HL-60/S4 treated with retinoic acid at 250 ng/mL for 4 days and 3 days (cell line): Measurements from ENCODE around the gene FCN2.

ENCODE experiments used
- in situ Hi-C: fragments of 300-500 bp; cut with MboI; formaldehyde crosslinking; loops from 2 replicates; pipeline ENCODE4 v1.7.0; 2022; ENCODE audit warnings: low sequenced_read_pairs

FCN2 gene

DNA sequence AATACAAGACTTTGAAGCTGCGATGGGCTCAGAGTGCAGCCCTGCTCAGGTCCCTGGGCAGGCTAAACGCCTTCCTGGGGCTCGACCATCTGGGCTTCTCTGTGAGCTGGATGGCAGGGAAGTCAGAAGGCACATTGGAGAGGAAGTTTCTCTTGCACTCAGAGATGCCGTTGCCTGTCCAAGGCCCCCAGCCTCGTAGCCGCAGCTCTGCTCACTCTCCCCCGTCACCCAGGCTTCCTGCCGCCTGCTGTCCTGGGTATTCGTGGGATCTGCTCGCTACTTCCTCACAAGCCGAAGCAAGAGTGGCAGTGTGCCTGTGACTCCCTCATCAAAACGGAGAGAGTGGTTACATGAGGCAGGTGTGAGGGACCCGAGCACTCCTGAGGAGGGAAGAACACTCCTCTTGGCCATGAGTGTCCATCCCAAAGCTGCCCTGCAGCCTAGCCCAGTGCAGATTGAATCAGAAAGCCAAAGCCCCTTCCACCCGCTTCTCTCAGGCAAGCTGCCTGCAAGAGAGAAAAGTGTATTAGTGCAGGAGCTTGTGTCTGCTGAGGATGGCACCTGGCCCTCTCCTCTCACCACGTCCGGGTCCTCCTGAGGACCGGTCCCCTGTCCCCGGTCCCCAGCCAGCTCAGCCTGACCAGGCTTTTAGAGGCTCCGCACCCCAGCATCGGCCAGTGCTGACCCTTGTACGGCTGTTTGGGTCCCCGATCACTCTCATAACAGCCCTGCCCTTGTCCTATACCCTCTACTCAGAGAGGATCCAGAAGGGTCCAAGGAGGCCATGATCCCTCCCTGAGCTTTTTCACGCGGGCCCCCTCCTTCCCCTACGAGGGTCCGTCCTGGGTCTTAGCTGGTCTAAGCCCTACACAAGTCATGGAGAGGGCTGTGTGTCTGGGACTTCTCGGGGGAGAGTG lies 7.3 kb downstream of the FCN2 start:
- in situ Hi-C loops = no loop called here

DNA sequence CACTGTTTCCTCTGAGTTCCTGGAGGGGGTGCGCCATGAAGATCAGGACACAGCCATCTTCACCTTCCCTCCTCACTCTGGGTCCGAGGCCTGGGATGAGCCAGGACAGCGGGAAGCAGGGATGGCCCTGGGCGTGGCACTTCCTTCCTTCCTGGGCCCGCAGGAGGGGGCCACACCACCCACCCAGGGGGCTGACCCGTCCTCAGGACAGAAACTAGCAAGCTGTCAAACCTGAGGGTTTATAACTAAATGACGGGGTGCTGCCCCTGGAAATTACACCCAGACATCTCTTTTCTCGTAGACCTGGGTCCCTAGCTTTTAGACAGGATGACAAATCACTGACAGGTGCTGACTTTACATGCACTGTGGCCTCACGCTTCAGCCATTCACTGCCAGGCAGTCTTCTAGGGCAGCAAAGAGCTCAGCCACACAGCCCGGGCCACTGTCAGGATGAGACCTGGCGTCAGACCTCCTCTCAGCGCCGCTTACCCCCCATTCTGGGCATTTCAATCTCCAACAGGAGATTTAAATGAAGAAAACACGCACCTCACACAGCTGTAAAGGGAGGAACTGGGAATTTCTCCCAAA lies 8.1 kb downstream of the FCN2 start:
- in situ Hi-C loops = no loop called here

DNA sequence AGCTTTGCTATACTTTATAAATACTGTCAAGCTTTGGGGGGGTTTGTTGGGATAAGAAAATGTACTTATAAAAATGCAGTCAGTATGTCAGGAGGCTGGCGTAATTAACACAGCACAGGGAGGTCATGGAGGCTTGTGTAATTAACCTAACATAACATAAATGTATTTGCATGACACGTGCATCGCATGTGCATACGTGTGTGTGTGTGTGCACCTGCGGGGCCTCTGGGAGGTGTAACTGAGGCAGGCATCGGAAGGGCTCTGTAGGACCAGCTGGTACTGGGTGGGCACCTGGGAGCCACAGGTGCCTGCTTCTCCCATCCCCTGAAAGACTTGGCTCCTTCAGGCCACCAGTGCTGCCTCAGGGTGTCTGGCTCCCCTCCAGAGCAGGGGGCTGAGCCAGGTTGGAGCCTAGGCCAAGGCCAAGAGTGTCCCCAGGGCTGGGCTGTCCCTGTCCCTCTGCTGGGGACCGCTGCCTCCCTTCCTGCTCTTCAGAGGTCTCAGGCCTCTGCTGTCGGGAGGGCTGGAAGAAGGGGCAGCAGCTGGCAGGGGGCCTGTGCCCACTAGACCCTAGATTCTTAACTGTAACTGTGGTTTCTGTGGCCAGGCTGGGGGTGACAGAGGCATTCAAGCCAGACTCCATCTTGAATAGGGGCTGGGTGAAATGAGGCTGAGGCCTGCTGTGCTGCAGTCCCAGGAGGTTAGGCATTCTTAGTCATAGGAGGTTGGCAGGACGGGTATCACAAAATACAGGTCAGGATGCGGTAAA lies 9.0 kb downstream of the FCN2 start:
- in situ Hi-C loops = no loop called here

DNA sequence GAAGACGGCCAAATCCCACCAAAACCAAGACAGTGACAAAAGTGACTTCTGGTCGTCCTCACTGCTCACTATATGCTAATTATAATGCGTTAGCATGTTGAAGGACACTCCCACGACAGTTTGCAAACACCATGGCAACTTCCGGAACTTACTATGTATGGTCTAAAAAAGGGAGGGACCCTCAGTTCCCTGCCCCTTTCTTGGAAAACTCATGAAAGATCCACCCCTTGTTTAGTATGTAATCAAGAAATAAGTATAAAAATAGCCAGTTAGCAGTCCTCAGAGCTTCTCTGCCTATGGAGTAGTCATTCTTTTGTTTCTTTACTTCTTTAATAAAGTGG lies 9.5 kb downstream of the FCN2 start:
- in situ Hi-C loops = no loop called here

DNA sequence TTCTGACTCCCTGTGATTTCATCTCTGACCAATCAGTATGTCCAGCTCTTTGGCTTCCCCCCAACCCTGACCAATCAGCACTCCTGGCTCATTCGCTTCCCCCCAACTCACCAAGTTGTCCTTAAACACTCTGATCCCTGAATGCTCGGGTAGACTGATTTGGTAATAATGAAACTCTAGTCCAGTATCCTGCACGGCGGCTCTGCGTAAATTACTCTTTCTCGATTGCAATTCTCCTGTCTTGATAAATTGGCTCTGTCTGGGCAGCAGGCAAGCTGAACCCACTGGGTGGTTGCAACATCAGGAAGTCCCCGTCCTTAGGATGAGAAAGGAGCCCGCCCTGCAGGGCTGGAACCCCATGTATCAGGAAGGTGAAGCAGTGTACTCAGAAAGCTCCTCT lies 10.4 kb downstream of the FCN2 start:
- in situ Hi-C loops = no loop called here

DNA sequence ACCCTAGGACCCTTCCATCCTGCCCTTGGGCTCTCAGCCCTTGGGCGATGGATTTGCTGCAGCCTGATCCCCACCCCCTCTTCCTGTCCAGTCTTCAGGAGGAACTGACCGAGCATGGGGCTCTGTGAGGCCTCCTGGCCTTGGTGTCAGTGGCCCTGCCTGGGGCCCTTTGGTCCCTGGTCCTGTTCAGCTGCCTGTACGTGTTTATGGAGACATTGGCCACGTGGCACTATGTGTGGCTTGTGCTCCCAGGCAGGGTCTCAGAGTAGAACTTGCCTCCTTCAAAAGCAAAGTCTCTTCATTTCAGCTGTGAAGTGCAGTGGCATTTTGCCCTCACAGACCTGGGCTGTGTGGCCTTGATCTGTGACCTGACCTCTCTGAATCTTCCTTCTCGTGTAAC lies 11.1 kb downstream of the FCN2 start:
- in situ Hi-C loops = no loop called here

DNA sequence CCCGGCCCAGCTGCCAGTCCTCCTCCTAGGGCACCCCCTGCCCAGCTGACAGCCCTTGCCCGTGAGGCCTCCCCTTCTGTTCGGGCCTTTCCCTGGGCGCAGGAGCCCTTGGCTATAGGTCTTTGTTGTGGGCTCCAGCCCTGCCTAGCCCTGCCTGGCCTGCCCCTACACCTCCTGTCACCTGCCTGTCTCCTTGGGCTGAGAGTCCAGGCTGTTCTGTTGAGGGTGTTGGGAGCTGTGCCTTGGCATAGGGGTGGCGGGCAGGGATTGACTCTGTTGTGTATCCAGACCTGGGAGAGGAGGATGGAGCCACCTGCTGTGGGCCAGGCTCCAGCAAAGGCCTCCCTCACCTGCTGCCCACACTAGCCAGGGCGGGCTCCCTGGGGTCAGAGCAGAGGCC lies 11.6 kb downstream of the FCN2 start:
- in situ Hi-C loops = no loop called here

DNA sequence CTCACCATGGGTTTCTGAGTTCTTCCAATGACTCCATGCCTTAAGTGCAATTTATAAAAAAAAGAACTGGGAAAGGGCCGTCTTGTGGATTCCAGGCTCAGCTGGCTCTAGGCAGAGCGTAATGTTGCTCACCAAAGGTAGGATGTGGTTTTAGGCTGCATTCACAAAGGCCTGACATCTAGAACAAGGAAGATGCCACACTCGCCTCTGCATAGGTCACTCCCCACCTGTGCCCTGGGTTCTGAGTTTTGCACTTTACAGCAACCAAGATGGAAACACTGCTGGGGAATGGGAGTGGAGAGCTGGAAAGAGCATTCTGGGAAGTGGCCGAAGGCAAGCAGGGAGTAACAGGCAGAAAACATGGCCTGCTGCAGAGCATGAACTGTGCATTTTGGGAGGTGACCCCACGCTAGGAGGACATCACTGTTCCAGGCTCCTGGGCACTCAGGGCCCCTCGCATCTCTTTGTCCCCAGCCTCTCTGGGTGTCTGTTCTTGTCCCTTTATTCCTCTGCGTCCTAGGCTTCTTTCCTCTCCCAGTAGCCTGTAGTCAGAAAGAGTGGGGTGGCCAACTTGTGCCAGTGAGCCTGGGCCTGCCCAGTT lies 12.3 kb downstream of the FCN2 start:
- in situ Hi-C loops = no loop called here

DNA sequence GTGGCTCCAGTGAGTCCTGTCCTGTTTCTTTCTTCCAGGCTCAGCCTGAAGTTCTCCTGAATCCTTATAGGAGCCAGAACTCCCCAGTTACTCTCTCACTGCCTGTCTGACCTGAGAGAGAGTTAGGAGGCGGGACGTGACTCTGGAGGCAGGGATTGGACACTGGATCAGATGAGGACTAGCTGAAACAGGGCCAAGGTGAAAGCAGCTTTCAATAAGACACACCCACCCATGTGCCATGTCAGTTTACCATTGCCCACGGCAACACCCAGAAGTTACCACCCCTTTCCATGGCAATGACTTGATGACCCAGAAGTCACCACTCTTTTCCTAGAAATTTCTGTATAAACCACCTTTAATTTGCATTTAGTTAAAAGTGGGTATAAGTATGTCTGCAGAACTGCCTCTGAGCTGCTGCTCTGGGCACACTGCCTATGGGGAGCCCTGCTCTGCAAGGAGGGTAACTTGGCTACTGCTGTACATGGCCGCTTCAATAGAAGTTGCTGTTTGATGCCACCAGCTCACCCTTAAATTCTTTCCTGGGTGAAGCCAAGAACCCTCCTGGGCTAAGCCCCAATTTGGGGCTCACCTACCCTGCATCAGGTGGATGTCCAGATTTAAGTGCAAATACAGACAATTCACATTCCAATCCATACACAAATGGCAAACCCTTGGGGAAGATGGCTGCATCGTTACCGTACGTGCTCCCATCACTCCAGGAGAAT lies 13.7 kb downstream of the FCN2 start:
- in situ Hi-C loops = no loop called here

DNA sequence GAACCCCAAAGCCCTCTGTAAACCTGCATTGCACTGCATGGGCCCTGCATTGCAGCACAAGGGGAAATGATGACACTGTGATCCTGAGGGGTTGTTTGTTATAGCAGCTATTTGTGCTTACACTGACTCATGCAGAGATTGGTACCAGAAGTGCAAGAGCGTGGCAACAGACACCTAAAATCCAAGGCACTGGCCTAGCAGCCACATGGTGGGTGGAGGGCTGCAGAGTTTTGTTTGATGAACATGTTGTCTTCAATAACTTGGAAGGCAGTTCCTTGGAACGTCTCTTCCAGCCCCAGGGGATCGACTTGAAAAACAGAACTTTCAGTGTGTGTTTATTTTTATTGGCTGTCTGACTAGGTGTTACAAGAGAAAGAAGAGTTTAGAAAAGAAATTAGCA lies 14.5 kb downstream of the FCN2 start:
- in situ Hi-C loops = no loop called here

DNA sequence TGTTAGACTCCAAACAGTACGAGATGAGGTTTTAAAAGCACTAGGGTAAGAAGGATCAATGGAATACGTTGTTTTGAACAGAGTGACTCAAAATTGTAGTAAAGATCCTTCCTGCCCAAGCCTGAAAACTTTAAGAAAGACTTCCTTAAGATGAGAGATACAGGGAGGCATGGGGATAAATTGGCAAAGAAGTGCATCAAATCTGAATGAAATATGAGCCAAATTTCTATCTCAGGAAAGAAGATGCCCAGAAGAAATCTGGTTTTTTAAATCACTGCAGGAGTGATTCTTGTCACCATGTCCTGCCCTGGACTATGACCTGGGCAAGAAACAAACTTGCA lies 14.9 kb downstream of the FCN2 start:
- in situ Hi-C loops = no loop called here

DNA sequence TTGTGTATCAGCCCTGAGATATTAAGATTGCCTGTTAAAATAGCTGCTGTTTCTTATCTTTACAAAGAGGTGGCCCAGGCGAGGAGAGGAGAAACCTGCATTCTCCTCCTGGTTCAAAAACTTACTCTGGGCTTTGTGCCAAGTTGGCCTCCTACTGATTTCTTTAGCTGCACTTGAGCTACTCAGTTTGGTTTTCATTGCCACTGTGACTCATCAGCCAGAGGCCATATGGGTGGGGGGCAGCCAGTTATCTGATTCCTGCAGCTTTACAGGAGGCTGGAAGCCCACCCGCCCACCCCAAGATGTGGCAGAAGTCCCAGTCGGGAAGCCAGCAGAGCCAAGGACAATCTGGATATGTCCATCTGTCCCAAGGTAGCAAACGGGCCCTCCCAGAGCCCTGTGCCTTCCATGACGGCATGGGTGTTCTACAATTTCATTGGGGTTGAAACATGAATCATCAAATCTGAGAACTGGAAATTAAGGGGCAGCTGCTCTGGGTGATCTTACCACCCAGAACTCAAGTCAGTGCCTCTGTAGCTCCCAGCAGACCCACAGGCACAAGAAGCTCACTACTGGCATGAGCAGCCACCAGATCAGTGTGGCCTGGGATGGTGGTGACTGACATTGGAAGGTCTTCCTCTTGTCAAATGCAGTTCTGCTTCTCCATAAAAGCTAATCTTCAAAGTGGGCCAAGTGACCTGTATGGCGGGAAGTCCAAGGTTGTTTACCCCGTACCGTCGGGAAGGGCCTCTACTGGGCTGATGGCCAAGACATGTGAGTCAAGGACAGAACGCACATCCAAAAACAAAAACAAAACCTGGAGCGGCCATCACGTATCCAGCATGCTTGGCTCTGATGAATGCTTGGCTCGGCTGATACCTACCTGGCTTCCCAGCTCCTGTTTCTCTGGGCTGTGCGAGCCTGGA lies 15.6 kb downstream of the FCN2 start:
- in situ Hi-C loops = no loop called here

DNA sequence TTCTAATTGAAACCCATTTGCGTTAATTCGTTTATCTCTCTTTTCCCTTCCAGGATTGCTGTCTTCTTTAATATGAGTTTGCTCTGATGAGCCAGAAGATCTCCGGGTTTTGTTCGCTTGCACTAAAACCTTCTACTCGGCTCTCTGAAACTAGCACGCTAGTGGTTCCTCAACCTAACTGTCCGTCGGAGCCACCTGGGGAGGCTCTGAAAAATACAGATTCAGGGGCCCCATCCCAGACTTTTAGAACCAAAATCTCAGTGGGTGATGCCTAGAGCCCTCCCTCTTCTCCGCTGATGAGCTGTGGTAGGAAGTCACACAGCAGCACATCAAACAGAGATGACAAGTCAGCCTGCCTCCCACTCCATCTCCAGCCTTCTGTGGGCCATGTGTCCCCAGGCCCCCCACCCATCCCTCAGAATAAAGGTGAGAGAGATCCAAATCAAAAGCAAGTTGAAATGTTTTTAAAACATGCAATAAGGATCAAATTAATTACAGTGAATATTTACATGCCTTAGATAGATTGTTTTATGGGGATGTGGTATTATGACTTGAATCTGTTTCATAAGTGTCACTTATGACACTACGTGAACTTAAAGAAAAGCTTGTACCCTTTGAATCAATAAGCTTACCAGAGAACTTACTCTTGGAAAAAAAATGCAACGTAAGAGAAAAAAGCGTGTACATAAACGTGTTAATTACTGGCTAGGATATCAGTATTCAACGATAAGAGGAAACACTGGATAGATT lies 16.4 kb downstream of the FCN2 start:
- in situ Hi-C loops = no loop called here

DNA sequence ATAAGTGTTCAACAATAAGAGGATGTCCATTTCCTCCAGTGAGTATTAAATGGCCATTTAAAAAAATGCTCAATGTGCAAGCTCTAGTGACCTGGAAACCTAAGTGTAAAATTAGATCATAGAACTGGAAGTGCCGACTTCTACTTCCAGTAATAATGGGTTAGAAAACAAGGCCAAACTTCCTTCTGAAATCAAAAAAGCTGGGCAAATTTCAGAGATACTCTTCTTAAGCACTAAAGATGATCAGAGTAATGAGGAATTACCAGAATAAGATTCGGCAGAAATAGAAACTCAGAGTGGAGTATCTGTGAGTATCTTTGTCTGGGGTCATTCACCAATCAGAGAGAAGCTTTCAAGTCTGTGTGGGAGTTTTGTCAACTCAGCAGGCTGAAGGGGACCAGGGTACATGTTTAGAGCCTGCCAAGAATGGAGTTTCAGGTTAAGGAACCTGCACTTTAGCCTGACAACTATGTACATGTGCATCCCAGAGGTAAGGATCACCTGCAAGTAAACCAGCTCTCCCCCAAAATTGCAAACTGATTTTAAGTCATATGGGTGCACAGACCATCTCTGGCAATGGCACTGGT lies 17.1 kb downstream of the FCN2 start:
- in situ Hi-C loops = no loop called here

DNA sequence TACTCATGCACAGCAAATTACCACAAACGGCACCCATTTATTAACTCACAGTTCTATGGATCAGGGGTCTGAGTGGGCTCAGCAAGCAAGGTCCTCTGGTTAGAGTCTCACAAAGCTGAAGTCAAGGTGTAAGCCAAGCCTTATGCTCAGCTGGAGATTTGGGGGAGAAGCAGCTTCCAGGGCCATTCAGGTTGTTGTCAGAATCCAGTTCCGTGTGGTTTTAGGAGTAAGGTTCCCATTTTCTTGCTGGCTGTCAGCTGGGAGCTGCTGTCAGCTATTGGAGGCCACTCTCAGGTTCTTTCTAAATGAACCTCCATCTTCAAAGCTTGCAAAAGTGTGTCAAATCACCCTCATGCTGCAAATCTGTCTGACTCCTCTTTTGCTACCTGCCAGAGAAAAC lies 17.7 kb downstream of the FCN2 start:
- in situ Hi-C loops = no loop called here

DNA sequence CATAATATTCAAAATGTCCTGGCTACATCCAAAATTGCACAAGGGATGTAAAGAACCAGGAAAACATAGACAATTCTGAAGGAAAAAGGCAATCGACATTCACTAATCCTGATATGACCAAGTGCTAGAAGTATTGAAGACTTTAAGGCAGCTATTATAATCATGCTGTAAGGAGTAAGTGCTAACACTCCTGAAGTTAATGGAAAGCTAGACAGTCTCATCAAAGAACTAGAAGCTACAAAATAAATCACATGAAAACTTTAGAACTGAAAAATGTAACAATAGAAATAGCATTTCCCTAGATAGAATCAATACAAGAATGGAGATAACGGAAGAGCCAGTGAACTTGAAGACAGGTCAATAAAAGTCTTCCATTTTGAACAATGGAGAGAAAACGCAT lies 18.6 kb downstream of the FCN2 start:
- in situ Hi-C loops = no loop called here

DNA sequence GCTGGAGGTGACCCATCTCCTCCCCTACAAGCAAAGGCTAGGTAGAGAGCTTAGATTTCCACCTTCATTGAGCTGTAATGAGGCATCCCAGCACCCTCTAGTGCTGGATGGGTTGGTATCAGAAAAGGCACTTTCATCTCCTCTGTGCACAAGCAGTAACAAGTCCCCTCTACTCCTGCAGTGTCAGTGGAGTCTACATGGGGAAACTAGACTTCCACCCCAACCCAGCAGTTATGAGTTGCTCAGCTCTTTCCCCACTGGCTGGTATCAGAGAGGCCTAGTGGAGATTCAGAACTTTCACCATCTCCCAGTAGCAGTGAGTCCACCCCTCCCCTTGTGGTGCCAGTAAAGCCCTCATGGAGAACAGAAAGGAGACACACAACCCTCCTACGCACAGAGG lies 19.2 kb downstream of the FCN2 start:
- in situ Hi-C loops = no loop called here

DNA sequence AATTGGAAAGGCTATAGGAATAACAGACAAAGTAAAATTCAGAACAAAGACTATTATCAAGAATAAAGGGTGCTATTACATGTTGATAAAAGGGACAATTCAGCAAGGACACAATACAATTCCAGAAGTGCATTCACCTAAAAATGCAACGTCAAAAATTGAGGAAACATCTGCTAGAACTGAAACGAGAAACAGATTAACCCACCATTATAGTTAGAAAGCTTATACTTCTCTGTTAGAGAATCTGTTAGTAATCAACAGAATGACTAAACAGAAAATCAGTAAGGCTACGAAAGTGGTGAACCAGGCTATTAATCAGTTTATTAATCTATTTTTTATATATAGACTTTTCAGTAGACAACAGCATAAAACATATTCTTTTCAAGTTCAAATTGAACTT lies 22.3 kb downstream of the FCN2 start:
- in situ Hi-C loops = no loop called here
